HG03457 (cell line): ENCODE measurements around the gene SLC66A3.

Source experiments
- ATAC-seq: cut with Tn5 transposase; IDR thresholded peaks from one replicate; pipeline ENCODE4 v1.9.1; 2021; ENCODE audit warnings: moderate number of reproducible peaks; ENCODE audit not compliant: unreplicated experiment

Gene SLC66A3

DNA sequence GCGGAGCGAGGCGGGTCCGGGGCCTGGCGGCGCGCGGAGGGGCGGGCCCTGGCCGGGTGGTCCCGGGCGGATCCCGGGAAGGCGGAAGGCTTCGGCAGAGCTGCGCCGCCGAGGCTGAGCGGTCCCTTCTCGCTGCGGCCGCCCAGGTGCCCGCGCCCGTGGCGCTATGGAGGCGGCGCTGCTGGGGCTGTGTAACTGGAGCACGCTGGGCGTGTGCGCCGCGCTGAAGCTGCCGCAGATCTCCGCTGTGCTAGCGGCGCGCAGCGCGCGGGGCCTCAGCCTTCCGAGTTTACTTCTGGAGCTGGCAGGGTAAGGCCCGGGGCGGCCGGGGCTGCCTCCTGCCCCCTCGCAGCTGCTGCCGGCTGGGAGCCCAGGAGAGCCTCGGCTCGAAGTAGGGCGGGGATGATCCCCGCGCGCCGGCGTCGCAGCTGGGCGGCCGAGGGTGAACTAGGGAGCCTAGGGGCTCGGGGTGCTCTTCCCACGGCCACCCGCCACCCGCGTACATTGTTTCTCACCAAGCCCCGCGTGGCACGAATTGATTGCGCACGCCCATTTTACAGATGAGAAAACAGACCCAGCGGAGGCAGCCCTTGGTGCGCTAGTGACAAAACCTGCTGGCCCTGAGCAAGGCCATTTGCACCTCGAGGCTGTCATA is at the start of gene SLC66A3:
TSS of gene SLC66A3 (plus strand) at position 87 of the 655 bp plus-strand sequence. CDS start at position 167, 80 bp downstream.
- ATAC-seq, result peak; percentile 67

GRCh38 chr2:11109002-11109401 is 46.3 kb upstream of the SLC66A3 start:
- ATAC-seq, result no peak

DNA sequence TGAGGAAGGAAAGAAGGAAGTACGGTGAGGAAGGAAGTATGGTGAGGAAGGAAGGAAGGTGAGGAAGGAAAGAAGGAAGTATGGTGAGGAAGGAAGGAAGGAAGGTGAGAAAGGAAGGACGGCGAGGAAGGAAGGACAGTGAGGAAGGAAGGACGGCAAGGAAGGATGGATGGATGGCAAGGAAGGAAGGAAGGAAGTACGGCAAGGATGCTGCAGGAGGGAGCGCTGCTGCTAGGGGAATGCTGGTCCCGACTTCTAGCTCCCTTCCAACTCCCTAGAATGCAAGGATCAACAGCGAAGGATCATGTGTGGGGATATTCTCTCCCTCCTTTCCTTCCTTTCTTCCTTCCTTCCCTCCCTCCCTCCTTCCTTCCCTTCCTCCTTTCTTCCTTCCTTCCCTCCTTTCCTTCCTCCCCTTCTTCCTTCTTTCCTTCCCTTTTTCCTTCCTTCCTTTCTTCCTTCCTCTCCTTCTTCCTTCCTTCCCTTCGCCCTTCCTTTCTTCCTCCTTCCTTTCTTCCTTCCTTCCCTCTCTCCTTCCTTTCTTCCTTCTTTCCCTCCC is 42.3 kb upstream of the SLC66A3 start:
- no peak for ATAC-seq

DNA sequence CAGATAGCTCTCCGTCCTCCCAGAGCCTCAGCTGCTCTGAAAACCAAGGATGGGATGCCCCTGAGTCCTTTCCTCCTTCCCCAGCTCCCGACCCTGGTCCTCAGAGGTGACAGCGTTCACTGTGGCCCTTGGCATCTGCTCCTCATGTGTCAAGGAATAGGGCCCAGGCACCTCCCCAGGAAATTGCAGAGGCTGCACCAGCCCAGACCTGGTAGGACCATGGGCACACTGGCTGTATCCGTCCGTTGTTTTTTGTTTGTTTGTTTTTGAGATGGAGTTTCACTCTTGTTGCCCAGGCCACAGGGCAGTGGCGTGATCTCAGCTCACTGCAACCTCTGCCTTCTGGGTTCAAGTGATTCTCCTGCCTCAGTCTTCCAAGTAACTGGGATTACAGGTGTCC is 37.5 kb upstream of the SLC66A3 start:
- no peak for ATAC-seq

DNA sequence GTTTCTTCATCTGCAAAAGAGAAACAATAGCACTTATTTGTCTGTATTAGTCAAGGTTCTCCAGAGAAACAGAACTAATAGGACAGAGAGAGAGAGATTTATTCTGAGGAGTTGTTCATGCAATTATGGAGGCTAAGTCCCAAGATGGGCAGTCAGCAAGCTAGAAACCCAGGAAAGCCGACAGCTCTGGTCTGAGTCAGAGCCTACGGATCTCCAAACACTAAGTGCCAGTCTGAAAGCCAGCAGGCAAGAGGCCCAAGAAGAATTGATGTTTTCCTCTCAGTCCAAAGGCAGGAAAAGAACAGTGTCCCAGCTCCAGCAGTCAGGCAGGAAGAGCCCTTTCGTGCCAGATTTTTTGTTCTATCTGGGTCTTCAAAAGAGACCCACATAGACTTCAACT is 36.5 kb upstream of the SLC66A3 start:
- no peak for ATAC-seq

- no peak for ATAC-seq
Observed at GRCh38 chr2:11121099-11121822, 34.0 kb upstream of the SLC66A3 start.

DNA sequence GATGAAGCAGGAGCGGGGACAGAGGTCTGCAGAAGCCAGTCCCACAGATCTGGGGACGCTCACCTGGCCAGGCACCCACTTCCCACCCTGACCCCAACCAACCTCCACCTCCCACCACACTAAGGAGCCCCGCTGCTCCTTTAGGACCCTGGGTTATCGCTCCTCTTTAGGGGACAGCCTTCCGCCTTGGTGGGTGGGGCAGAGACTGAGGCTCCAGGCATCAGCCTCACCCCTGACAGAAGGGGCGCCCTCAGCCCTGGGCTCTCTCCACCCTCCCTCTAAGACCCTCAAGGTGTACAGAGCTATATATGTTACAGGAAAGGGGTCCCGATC is 33.5 kb upstream of the SLC66A3 start:
- ATAC-seq, result no peak

DNA sequence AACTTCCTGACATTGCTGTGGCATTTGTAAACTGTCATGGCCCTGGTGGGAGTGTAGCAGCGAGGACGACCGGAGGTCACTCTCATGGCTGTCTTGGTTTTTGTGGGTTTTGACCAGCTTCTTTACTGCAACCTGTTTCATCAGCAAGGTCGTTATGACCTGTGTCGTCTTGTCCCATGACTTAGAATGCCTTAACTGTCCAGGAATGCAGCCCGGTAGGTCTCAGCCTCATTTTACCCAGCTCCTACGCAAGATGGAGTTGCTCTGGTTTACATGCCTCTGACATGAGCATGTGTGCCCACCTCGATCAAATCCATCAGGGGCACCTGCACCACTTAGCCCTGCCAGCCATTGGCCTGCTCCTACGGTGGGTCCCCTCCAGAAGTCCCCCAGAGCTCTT is 32.9 kb upstream of the SLC66A3 start:
- ATAC-seq, result no peak

GRCh38 chr2:11123001-11123809 is 32.1 kb upstream of the SLC66A3 start:
- ATAC-seq, result no peak

- no peak for ATAC-seq
Observed at GRCh38 chr2:11123856-11124759, 31.2 kb upstream of the SLC66A3 start.

DNA sequence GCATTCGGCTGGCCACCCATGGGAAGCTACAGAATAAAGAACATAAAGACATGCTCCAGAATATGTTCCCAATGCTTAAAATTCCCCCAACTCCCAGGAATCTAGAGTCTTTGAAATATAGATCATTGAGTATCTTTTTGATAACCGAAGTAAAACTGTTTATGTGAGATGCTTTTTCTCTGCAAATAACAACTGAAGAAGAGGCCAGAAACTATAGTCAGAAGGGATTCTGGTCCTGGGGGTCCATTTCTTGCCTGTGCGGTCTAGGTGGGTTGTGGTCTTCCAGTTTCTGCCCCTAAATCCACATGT is 30.6 kb upstream of the SLC66A3 start:
- ATAC-seq, result no peak

DNA sequence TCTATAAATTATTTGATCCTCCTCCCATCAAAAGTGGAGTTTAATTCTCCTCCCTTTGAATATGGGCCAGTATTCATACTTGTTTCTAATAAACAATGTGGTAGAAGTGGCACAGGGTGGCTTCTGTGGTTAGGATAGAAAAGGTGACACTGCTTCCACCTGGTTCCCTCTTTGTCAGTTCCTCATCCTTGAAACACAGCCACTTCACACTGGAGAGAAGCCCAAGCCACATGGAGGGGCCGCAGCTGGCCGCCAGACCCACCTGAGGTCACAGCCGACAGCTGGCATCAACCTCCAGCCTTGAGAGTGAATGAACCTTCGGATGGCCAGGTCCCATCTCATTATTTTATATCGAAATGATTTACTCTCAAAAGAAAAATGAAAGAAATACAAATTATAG is 27.5 kb upstream of the SLC66A3 start:
- ATAC-seq, result no peak

DNA sequence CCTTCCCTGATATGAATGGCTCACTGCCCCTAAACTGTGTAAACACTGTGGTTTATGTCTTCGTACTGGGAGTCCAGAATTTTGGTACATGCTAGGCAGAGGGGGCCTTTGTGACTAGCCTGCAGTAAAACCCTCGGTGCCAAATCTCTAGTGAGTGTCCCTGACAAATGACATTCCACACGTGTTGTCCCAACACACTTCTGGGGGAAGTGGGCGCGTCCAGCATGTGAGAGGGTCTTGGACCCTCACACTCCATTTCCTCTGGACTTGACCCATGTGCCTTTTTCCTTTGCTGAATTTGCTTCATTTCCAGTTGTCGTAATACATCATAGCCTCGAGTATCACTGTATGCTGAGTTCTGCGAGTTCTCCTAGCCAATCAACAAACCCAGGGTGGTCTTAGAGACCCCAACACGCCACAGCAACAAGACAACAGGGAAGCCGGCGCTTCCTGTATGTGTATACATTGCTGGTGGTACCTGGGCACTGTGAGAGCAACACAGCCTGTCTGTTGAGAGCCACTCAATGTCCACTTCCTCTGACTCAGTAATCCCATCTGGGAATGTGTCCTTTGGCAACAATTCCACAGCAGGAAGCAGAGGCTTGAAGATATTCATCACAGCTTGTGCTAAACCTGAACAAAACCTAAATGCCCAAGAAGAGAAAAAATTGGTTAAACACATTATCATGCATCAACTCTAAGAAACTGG is 26.9 kb upstream of the SLC66A3 start:
- no peak for ATAC-seq

DNA sequence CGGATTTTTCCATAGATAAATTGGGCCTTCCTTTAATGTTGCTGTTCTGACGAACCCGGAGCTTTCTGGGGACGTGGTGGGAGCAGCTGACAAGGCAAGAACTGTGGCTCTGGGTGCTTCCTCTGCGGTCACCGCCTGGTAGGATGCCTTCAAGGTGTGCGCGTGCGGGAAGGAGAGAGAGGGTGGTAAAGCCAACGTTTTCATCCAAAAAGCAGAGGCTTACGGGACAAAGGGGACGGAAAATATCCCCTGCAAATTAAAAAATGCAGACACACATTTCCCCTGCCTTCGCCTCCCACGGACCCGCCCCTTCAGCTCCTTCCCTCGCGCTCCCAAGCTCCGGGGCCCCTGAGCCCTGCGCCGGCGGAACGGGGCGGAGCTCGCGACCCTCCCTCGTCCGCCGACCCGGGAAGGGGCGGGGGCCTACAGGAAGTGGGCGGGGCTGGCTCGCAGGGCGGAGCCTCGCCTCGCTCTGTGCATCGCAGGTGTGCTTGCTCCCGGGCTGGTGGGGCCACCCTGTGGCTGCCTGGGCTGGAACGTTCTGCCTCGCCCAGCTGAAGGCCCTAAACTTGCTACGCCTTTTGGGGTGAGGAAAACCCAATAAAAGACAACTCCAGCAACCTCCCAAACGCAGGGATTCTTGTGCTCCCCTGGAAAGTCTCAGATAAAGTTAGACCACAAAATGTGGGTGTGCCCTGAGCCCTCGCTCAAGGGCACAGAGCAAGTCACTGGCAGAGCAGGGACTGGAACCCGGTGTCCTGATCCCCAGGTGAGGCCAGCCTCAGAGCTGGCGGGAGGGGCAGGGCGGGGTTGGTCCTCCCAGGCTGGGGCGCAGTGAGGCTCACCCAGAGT is 25.4 kb upstream of the SLC66A3 start:
- ATAC-seq, result peak; percentile 47

DNA sequence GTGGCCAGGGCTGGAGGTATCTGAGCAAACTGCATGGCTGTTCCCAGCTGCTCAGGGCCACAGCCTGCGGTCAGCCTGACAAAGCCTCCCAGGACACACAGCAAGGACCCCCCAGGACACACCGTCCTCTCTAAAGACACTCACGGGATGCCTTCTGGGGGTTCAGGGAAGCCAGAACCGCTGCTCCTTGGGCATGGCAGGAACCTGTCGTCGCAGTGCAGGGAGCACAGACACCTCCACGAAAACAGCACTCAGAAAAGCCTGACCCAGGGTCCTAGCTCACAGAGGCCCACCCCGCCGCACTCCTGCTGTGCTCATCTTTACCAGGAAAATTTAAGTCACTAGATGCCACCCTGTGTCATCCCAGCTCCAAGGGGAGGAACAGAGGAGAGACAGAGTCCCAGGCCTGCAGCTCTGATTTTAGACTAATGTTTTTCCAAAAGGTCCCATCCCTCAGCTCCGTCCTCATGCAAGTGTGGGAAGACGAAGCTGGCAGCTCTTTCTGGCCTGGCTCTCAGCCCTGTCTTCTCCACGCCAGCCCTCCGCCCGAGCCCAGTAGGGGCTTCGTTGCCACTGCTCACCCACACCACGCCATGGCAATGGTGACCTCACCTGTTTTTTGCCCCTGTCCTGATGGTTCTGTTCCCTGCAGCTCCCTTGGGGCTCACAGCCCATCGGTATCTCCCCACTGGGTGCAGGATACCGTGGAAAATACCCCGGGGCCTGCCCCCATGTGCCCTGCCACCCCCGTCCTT is 23.9 kb upstream of the SLC66A3 start:
- ATAC-seq, result no peak

DNA sequence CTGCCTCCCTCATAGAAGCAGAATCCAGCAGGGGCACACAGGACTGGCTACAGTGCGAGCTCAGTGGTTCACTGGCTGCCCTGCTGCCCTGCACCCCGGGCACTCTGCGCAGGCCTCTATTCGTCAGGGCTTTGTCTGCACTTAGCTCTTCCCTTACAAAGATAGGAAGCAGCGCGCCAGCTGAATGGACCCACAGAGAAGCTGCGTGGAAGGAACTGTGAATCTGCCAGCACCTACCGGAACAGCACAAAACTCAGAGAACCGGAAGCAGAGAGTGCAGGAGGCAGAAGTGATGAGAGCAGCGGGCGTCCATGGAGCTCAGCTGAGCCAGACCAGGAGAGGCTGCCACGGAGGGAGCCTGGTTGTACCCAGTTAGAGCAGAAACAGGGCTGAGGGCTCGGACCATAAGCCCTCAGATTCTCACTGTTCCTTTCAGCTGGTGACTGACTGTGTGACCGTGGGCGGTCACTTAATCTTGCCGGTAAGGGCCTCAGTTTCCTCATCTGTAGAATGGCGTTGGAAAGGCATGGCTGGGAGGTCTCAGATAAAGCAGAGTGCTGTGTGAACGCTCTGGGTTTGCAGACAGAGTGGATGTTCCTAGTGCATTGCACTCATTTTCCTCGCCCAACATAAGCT is 23.1 kb upstream of the SLC66A3 start:
- ATAC-seq, result no peak

GRCh38 chr2:11133238-11133935 is 21.9 kb upstream of the SLC66A3 start:
- ATAC-seq, result no peak
